GM12891 (cell line): ENCODE results near the gene CADM1.

Experiments
- PAX5 ChIP-seq: IDR thresholded peaks from 2 replicates; pipeline ENCODE4 v1.6.1; 2011; ENCODE audit warnings: low read length, moderate library complexity, mild to moderate bottlenecking; ENCODE audit not compliant: insufficient read depth, severe bottlenecking
- POLR2A ChIP-seq: IDR thresholded peaks from 2 replicates; pipeline ENCODE4 v1.6.1; 2011; ENCODE audit warnings: low read depth, low read length, control low read depth
- POLR2AphosphoS5 ChIP-seq: IDR thresholded peaks from 2 replicates; pipeline ENCODE4 v1.6.1; 2011; ENCODE audit warnings: low read depth, low read length, control low read depth
- POU2F2 ChIP-seq: IDR thresholded peaks from 2 replicates; pipeline ENCODE4 v1.6.1; 2011; ENCODE audit warnings: low read depth, mild to moderate bottlenecking, control low read depth, low read length, moderate library complexity
- SPI1 ChIP-seq: IDR thresholded peaks from 2 replicates; pipeline ENCODE4 v1.6.1; 2011; ENCODE audit warnings: low read depth, low read length, control low read depth
- TAF1 ChIP-seq: IDR thresholded peaks from 2 replicates; pipeline ENCODE4 v1.6.1; 2011; ENCODE audit warnings: low read depth, low read length, control low read depth

DNA sequence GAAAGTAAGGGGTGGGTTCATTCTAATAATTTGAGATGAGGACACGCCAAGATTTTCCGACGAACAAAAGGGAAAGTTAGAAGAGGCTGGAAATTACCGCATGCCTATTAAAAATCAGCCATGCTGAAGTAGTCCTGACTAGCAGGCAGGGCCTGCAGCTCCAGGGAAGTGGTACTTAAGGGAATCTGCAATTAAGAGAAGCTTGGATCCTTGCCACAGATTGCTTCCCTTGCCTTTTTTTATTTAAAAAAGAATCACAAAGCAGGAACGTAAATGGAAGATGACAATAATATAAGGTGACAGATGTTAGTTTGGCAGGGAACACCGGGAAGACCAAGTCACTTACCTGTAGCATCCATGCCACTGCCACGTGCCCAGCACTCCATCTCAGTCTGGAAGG is 359.3 kb downstream of the CADM1 start:
- TF ChIP-seq POLR2AphosphoS5: no peak
- no peak for TF ChIP-seq TAF1
- no peak for TF ChIP-seq POLR2A
- TF ChIP-seq SPI1: no peak
- no peak for TF ChIP-seq PAX5
- no peak for TF ChIP-seq POU2F2
